ENCODE data around the gene DEPDC5.

GRCh38 chr22:31742115-31742514 lies 11.7 kb upstream of the DEPDC5 start:
- no peak for TF ChIP-seq CTCF (IDR thresholded peaks at IDR 0.05; ENCODE audit: insufficient read depth, low read length)
- TF ChIP-seq REST (IDR thresholded peaks at IDR 0.05; ENCODE audit: insufficient replicate concordance, low read depth) = no peak
- no peak for TF ChIP-seq POLR2AphosphoS5 (IDR thresholded peaks at IDR 0.05; ENCODE audit: low read depth)
- no peak for TF ChIP-seq GABPA (IDR thresholded peaks at IDR 0.05; ENCODE audit: low read depth)
